ENCODE measurements around the gene OR2T33.
A peak's percentile ranks its signal among the peaks of the same experiment; 100 is the strongest.
"Not testable (repeated sequence)": the region's sequence is repeated elsewhere in the genome, so short reads cannot be mapped to it uniquely, and the experiment has no call there.

OR2T33 gene, protein sequence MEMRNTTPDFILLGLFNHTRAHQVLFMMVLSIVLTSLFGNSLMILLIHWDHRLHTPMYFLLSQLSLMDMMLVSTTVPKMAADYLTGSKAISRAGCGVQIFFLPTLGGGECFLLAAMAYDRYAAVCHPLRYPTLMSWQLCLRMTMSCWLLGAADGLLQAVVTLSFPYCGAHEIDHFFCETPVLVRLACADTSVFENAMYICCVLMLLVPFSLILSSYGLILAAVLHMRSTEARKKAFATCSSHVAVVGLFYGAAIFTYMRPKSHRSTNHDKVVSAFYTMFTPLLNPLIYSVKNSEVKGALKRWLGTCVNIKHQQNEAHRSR

DNA sequence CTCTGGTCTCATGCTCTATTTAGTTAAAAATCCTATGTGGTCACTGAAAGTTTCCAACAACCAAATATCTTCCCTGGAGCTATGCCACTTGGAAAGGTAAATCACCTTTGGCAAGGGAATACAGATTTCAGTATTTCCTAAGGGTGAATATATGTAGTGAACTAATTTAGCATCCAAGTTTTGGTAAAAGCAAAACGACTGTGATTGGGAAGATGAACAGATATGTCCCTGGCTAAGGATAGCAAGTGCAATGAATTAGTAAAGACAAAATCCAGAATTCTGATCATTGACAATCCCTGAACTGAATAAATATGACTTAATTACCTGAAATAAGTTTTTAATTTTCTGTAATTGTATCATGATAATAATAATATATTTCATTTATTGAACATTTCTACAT is at the start of gene OR2T33:
TSS of gene OR2T33 (minus strand) at position 101 of the 400 bp plus-strand sequence. CDS start 4,162 bp downstream, outside the sequence.
- DNase-seq (ENCODE audit: low read depth): no peak

DNA sequence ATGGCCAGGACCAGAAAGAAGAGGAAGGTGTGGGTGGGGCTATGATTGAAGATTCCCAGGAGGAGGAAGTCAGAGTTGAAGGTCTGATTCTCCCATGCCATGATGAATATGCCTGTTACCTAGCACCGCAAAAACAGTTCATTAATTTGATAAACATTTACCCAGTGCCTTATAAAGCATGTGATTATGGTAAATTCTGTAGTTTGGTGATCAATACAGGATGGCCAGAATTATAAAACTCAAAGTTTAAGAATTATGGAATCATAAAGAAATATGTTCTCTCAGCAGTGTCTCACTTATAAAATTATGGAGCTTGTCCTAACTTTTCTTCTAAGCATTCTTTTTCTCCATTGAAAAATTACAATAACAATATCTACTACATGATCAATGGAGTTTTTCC is 46.7 kb upstream of the OR2T33 start, which contains the start of gene OR2M7:
TSS of gene OR2M7 (minus strand) at position 101 of the 400 bp plus-strand sequence. CDS start at position 101, 0 bp downstream.
- no peak for DNase-seq (ENCODE audit: low read depth)

DNA sequence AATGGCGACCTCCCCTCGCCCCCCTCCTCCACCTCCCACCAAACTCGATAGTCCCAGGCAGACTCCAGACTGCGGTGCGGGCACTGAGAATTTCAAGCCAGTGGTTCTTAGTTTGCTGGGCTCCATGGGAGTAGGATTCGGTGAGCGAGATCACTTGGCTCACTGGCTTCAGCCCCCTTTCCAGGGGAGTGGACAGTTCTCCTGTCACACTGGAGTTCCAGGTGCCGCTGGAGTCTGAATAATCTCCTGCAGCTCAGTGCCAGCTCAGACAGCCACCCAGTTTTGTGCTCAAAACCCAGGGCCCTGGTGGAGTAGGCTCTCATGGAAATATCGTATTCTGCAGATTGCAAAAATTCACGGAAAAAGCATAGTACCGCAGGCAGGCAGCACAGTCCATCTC is 39.0 kb upstream of the OR2T33 start:
- DNase-seq (ENCODE audit: low read depth): no peak

DNA sequence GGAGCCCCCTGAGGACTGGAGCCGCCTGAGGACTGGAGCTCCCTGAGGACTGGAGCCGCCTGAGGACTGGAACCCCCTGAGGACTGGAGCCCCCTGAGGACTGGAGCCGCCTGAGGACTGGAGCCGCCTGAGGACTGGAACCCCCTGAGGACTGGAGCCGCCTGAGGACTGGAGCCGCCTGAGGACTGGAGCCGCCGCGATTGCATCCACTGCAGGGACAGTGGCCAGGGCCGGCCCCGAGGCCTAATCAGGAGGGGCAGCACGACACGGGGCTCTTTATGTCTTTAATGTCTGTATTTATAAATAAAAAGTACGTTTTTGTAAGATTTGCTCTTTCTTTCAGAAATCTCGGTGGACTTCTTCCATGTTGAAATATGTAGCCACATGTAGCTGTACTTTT is 29.0 kb upstream of the OR2T33 start:
- not testable (repeated sequence) for DNase-seq (ENCODE audit: low read depth)

DNA sequence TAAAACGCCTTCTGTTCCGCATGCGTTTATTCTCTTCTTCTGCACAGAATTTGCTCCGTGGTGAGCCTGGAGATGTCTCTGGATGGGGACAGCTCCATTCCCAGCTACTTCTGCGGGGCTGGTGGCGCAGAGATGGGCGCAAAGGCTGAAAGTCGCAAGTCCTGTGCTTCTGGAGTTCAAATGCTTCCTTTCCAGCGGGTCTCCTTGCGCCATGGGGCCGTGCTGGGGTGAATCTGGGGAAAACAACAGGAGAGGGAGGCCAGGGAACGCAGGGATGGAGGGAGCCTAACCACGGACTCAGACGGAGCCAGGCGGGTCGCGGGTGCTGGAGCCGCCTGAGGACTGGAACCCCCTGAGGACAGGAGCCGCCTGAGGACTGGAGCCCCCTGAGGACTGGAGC is 28.3 kb upstream of the OR2T33 start:
- DNase-seq (ENCODE audit: low read depth): no peak

DNA sequence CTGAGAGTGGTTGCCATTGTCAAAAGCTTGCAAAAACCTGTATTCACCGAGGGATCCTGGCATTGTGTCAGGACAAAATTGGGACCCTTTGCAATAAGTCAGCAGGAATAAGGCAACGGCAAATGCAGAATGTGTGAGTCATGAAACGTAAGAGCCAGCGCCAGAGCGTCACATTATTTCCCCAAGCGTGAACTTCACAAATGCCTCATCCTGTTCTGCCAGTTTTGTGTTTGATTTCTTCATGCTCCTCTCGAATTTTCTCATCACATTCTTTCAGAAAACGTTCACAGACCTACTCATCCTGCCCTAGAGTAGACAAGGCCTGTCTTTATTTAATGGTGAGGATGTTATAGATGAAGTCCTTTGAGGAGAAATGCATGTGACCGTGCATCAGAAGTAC is 27.9 kb upstream of the OR2T33 start:
- not testable (repeated sequence) for DNase-seq (ENCODE audit: low read depth)

DNA sequence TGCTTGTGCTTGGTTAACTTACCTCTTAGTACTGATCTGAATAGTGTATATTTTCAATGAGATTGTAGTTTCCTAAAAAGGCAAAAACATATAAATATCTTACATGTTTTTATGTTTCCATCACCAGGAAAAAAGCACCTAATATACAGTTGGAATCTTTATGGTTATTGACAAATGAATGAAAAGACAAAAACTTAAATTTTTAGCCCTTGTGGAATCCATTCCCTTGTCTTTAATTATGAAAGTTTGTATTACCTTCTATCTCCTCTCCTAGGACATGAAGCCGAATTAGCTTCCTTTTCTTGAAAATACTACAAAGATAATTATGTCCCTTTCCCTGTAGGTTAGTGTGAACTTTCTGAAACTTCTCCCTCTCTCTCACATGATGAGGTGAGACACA is 25.5 kb upstream of the OR2T33 start, which contains the start of gene OR2T12:
TSS of gene OR2T12 (minus strand) at position 101 of the 400 bp plus-strand sequence. CDS start 7,846 bp downstream, outside the sequence.
- DNase-seq (ENCODE audit: low read depth): no peak

DNA sequence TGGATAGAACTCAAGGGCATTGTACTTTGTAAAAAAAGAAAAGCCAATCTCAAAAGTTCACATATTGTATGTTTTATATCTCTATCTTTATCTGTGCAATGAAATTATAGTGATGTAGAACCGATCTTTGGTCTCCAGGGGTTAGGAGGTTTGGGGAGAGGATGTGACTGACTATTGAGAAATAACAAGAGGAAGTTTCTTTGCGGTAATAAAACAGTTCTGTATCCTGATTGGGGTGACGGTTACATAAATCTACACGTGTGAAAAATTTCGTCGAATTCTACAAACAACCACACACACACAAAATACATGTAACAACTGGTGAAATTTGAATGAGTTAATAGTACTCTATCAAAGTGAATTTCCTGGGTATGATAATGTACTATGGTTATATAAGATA is 10.6 kb upstream of the OR2T33 start:
- no peak for DNase-seq (ENCODE audit: low read depth)

DNA sequence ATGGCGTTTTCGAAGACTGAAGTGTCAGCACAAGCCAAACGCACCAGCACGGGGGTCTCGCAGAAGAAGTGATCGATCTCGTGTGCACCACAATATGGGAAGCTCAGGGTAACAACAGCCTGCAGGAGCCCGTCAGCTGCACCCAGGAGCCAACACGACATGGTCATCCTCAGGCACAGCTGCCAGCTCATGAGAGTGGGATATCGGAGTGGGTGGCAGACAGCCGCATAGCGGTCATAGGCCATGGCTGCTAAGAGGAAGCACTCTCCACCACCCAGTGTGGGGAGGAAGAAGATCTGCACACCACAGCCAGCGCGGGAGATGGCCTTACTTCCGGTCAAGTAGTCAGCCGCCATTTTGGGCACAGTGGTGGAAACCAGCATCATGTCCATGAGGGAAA is 4.6 kb downstream of the OR2T33 start:
- not testable (repeated sequence) for DNase-seq (ENCODE audit: low read depth)

DNA sequence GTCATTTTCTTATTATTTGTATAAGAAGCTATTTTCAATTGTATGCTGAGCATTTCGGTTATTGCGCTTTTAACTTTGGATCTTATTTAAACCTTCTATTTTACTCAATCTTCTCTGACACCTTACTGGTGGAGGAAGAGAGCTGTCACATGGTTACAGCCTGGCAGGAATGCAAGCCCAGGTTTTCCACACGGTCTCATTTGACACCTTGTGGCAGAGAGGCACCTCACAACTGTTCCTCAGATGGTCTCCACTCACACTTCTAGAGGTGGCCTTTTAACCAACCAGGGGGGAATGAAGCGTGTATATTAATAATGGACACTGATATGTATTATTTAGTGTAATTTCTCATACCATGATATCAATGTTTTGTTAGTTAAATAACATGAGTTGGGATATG is 9.6 kb downstream of the OR2T33 start:
- DNase-seq (ENCODE audit: low read depth): no peak

DNA sequence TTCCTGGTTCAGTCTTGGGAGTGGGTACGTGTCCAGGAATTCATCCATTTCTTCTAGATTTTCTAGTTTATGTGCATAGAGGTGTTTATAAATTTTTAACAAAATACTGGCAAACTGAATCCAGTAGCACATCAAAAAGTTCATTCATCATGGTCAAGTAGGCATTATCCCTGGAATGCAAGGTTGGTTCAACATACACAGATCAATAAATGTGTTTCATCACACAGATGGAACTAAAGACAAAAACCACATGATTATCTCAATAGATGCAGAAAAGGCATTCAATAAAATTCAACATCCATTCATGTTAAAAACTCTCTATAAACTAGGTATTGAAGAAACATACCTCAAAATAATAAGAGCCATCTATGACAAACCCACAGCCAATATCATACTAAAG is 18.5 kb downstream of the OR2T33 start:
- DNase-seq (ENCODE audit: low read depth): not testable (repeated sequence)

DNA sequence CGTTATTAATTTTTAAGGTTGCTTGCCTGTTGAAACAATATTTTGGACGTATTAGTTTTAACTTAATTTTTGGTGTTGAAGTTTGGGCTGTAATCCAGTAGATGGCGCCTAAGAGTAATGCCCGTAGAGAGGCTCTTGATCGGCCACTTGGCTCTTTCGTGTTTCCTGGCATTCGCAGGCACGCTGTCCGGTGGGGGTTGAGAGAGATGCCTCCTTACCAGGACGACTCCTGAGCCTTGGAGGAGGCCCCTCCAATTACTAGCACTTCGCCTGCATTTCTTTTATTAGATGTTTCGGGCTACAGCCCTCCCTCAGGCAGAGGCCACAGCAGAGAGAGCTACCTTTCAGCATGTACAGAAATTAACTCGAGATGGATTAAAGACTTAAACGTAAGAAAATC is 34.6 kb downstream of the OR2T33 start:
- peak; percentile 46 for DNase-seq (ENCODE audit: low read depth)

DNA sequence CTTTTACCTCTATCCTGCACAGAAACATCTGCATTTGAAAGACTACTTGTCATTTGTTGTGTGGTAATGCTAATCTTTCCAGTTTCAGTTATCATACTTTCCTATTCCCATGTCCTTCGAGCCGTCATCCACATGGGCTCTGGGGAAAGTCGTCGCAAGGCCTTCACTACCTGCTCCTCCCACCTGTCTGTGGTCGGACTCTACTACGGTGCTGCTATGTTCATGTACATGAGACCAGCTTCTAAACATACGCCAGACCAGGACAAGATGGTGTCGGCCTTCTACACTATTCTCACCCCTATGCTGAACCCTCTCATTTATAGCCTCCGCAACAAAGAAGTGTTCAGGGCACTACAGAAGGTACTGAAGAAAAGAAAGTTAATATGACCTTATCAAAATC is 38.3 kb downstream of the OR2T33 start:
- no peak for DNase-seq (ENCODE audit: low read depth)

DNA sequence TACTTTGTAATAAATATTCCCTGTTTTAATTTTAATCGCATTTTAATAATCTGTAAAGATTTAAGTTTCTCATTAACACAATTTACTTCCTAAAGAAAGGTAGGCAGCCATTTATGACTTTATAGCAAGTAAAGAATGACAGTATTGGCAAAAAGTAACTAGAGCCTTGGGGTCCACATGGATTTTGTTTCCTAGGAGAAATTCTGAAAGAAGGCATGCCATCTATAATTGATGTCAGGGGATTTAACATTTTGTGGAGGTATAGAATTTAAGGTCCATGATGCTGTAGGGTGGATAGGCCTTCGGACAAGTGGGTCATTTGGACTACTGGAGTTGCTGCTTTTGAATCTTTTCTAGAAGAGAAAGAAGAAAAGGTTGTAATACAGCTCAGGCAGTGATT is 46.7 kb downstream of the OR2T33 start, which contains the start of gene OR2M4:
TSS of gene OR2M4 (plus strand) at position 301 of the 400 bp plus-strand sequence. CDS start 7,512 bp downstream, outside the sequence.
- no peak for DNase-seq (ENCODE audit: low read depth)

DNA sequence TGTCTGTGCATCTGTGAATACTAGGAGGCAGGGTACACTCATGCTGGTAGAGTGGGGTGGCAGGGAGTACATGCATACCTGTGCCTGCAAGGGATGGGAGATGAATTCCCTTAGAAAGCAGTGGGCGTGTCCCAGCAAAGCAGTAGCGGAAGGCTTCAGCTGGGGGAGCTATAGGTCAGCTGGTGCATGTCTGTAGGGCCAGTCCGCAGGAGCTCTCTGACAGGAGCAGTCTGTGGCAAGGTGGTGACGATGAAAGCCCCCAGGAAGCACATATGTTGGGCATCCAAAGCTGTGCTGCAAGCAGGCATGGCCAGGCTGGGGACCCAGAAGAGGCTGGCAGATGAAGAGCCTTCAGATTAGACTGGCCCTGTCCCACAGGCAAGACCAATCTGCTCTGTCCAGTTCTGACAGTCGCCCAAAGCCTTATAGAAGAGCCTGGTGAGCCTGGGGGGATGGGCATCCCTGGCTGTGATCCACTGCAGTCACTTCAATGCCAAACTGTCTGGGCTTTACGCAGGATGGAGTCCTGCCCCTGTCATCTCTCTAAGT is 48.3 kb downstream of the OR2T33 start:
- no peak for DNase-seq (ENCODE audit: low read depth)

DNA sequence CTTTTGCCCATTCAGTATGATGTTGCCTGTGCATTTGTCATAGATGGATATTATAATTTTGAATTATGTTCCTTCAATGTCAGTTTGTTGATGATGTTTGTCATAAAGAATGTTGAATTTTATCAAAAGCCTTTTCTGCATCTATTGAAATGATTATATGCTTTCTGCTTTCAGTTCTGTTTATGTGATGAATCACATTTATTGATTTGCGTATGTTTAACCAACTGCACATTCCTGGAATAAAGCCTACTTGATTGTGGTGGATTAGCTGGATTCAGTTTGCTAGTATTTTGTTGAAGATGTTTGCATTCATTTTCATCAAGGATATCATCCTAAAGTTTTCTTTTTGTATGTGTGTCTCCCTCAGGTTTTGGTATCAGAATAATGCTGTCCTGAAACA is 52.2 kb downstream of the OR2T33 start:
- DNase-seq (ENCODE audit: low read depth): no peak

Data from ELR (cell line).